Ovary (tissue), 9 donors: ENCODE results near the gene SH3RF3. TPM values are rescaled to one million over a fixed set of nuclear protein-coding genes. Genes with fewer than 3 reads are reported as not detected.

Experiments used
- DNase-seq, 5 donors: peaks; one replicate each; pipeline ENCODE4 v3.0.0-alpha.2; 2019 to 2020
- H3K27ac ChIP-seq, 2 donors: fragments of 200-600 bp; one replicate each; pipeline versions ENCODE4 v1.5.1 to v1.8.0; 2019 to 2022
- H3K27me3 ChIP-seq: fragments of 200-600 bp; one replicate; pipeline ENCODE4 v1.8.0; 2022
- H3K36me3 ChIP-seq: fragments of 200-600 bp; sonication (generic); one replicate; pipeline ENCODE4 v1.5.1; 2019
- H3K4me1 ChIP-seq: one replicate; pipeline ENCODE4 v1.8.1; 2013; ENCODE audit warnings: mild to moderate bottlenecking, moderate library complexity; ENCODE audit not compliant: insufficient read depth
- H3K4me3 ChIP-seq: fragments of 200-600 bp; sonication (generic); one replicate; pipeline ENCODE4 v1.5.1; 2017
- H3K9me3 ChIP-seq, 2 donors: fragments of 200-600 bp in 1 of 2; sonication (generic) in 1 of 2; one replicate each; pipeline versions ENCODE4 v1.5.1 to v1.8.1; 2013 to 2019; ENCODE audit warnings: mild to moderate bottlenecking in 1 of 2, moderate library complexity in 1 of 2
- CTCF ChIP-seq, 3 donors: fragments of 450-650 bp in 2 of 3; fragments of 200-600 bp in 1 of 3; IDR thresholded peaks; one replicate each; pipeline versions ENCODE4 v1.5.1 to v1.8.0; 2016 to 2022; ENCODE audit warnings: antibody characterized with exemption in 3 of 3, mild to moderate bottlenecking in 1 of 3
- EP300 ChIP-seq: sonication (generic); formaldehyde crosslinking; IDR thresholded peaks from one replicate; pipeline ENCODE4 v1.6.1; 2017; ENCODE audit warnings: antibody characterized with exemption
- POLR2A ChIP-seq: fragments of 450-650 bp; IDR thresholded peaks from one replicate; pipeline ENCODE4 v1.6.1; 2017; ENCODE audit warnings: antibody characterized with exemption, mild to moderate bottlenecking, moderate library complexity
- WGBS, 3 donors: extraction: QIAGEN DNeasy Blood & Tissue Kit in 1 of 3; methylation state at CpG; one replicate each; pipeline versions ENCODE4 v1.1.5 to v1.1.7; 2013 to 2017; 5-methylcytosine and 5-hydroxymethylcytosine counted together
- intact Hi-C, 4 donors: fragments of 100-400 bp; cut with DNase I; formaldehyde crosslinking; loops; one replicate each; pipeline versions ENCODE4 v1.11.0 to v1.15.1; 2022 to 2023
- polyA plus RNA-seq, 2 donors: library from polyadenylated mRNA; stranded (reverse); fragments of 200-250 nt in 1 of 2; fragments of 350-450 nt in 1 of 2; fragmentation: Illumina TruSeq in 1 of 2; extraction: RNeasy Lipid Tissue Mini Kit (QIAGEN cat#74804) in 1 of 2; gene quantifications; one replicate each; pipeline ENCODE4 v1.2.3, GENCODE V29; 2013 to 2014
- total RNA-seq, 7 donors: library from RNA; depleted of rRNA in 2 of 7; stranded (reverse); fragments of >200 nt in 2 of 7; fragmentation: NEBNext Ultra II Directional in 3 of 7; extraction: Animal tissue kit (Norgen Biotek cat#: 25700) in 3 of 7; gene quantifications; one replicate each; pipeline versions ENCODE4 v1.1.0 to v1.2.4, GENCODE V29; 2016 to 2023
- donor health status: DM: no; HTN: no; CAD: no; lungs with moderate emphysema.
- donor health status: DM: no; HTN: no; CAD: no.
- donor health status: Bipolar disorder and iron deficiency.
- donor health status: DM: yes; HTN: yes; CAD: no.
- donor health status: DM: no; HTN: no; CAD: no.
- donor health status: DM: yes; HTN: yes; CAD: no.

The SH3RF3 gene
- total and polyA plus RNA-seq, 9 donors: 2.7 to 10.1 (median 4.5) TPM

DNA sequence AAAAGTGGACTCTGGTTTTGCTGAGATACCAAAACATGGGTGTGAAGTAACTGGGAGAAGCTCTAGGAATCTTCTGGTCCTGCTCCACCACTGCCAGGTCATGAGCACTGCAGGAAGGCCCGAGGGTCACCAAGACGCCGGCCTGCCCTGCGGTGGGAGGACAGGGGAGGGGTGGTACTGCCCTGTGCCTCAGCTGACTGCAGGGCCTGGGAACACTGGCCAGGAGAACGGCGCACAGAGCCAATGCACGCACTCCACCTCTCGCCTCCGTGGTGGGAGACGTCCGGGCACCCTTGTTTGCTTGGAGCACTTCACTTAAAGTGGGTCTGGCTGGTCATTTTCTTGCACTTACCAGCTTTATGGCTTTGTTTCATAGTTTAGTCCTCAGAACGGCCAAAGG lies 153.4 kb downstream of the SH3RF3 start:
- no peak overlapping the region for H3K4me3 ChIP-seq
- intact Hi-C loops: no loop called here
- no peaks in the 10 kb centered on the region for H3K9me3 ChIP-seq
- no peak for DNase-seq
- TF ChIP-seq EP300 (no peak), CTCF (IDR thresholded peaks at IDR 0.05) (no peak), POLR2A (no peak)
- H3K36me3 ChIP-seq: no peaks in the 10 kb centered on the region
- peaks cover 4% of the 10 kb centered on the region for H3K4me1 ChIP-seq
- H3K27me3 ChIP-seq: no peaks in the 10 kb centered on the region
- no peak overlapping the region for H3K27ac ChIP-seq
- WGBS, 3 donors: 93 to 99% (median 95%) methylated on average over 11 to 12 of the region's 12 CpGs

DNA sequence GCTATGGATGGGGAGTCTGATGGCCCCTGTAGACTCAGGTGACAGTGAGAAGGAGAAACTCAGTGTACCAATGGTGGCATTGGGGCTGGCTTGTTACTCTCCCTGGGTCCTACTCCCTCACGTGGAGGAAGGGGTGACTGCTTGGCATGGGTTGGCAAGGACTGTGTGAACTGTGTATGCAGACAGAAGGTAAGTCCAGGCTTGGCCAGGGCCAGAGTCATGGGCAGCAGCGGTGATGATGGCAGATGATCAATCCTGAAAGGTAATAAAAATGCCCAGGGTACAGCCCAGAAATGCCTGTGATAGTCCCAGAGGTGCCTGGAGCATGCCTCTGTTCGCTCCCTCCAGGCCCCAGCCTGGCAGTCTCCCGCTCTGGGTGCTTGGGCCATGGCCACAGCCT lies 153.9 kb downstream of the SH3RF3 start:
- H3K4me3 ChIP-seq: no peak overlapping the region
- intact Hi-C loops: no loop called here
- no peaks in the 10 kb centered on the region for H3K27me3 ChIP-seq
- no peaks in the 10 kb centered on the region for H3K9me3 ChIP-seq
- H3K36me3 ChIP-seq: no peaks in the 10 kb centered on the region
- WGBS, 3 donors: 91 to 96% (median 94%) methylated on average over 4 of the region's 4 CpGs
- H3K4me1 ChIP-seq: peaks cover 4% of the 10 kb centered on the region
- no peak overlapping the region for H3K27ac ChIP-seq
- TF ChIP-seq POLR2A (no peak), EP300 (no peak), CTCF (IDR thresholded peaks at IDR 0.05) (no peak)
- DNase-seq: no peak

GRCh38 chr2:109284826-109285225 lies 155.8 kb downstream of the SH3RF3 start:
- Histone ChIP-seq H3K27ac (no peak overlapping the region), H3K4me3 (no peak overlapping the region), H3K4me1 (no peaks in the 10 kb centered on the region), H3K9me3 (no peaks in the 10 kb centered on the region), H3K27me3 (no peaks in the 10 kb centered on the region), H3K36me3 (no peaks in the 10 kb centered on the region)
- TF ChIP-seq POLR2A (no peak), CTCF (IDR thresholded peaks at IDR 0.05) (no peak), EP300 (no peak)
- no peak for DNase-seq
- intact Hi-C loops: no loop called here
- WGBS, 3 donors: 60 to 69% (median 61%) methylated on average over 7 of the region's 7 CpGs

GRCh38 chr2:109285244-109285651 lies 156.2 kb downstream of the SH3RF3 start:
- no peak for DNase-seq
- Histone ChIP-seq H3K27me3 (no peaks in the 10 kb centered on the region), H3K27ac (no peak overlapping the region), H3K4me1 (no peaks in the 10 kb centered on the region), H3K4me3 (no peak overlapping the region), H3K36me3 (no peaks in the 10 kb centered on the region), H3K9me3 (no peaks in the 10 kb centered on the region)
- intact Hi-C loops: no loop called here
- 76 to 91% (median 83%) methylated on average over 11 of the region's 11 CpGs for WGBS, 3 donors
- TF ChIP-seq POLR2A: no peak
- TF ChIP-seq EP300: no peak
- no peak for TF ChIP-seq CTCF (IDR thresholded peaks at IDR 0.05)

DNA sequence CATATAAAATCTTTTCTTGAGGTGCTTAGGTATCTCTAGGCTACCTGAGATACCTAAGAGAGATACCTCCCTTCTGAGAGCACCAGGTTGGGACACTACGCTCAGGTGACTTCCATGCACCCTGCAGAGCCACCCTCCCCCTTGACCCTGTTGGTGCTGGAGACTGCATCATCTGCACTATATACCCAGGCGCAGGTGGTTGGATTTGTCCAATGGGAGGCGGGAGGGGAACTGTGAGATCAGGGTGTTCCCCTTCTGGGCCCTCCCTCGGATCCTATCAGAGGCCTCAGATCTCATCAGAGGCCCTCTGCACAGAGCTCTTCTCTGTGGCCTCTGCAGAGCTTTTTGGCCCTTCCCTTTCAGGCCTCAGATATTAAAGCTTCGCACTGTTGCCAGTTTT lies 158.4 kb downstream of the SH3RF3 start:
- Histone ChIP-seq H3K27me3 (no peaks in the 10 kb centered on the region), H3K4me1 (peaks cover 7% of the 10 kb centered on the region), H3K27ac (no peak overlapping the region), H3K9me3 (no peaks in the 10 kb centered on the region), H3K36me3 (no peaks in the 10 kb centered on the region), H3K4me3 (no peak overlapping the region)
- 97 to 98% (median 98%) methylated on average over 5 of the region's 5 CpGs for WGBS, 3 donors
- intact Hi-C loops: no loop called here
- DNase-seq: no peak
- TF ChIP-seq POLR2A: no peak
